NCI-H2107 treated with DMSO at 0.1 percent for 48 hours (cell line): ENCODE results near the gene PLEKHS1.
"Not testable (repeated sequence)": the region's sequence is repeated elsewhere in the genome, so short reads cannot be mapped to it uniquely, and the experiment has no call there.

Experiments used
- DNase-seq: peaks from one replicate; lab custom pipeline; 2025; ENCODE audit not compliant: unreplicated experiment; lab: John Stamatoyannopoulos, UW

Gene PLEKHS1

DNA sequence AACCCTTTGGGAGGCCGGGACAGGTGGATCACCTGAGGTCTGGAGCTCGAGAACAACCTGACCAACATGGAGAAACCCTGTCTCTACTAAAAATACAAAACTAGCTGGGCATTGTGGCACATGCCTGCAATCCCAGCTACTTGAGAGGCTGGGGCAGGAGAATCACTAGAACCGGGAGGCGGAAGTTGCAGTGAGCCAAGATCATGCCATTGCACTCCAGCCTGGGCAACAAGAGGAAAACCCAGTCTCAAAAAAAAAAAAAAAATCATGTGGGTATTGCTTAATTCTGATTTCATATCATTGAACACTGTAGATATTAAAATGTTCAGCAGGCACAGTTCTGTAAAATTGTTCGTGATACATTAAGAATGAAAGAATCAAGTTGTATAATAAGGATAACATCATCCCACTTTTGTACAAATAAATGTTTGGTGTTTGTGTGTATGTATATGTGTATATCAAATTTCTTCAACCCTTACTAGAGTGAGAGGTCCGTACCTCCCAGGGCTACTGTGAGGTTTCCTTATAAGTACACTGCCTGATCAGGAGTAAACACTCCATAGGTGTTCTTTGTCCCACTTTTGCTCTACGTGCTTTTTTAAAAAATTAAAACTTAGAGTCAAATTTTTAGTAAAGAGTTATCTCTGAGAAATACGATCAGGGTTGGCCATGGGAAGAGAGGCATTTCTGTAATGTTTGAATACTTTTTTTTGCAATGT, 31.7 kb downstream of the PLEKHS1 start:
- DNase-seq: no peak

DNA sequence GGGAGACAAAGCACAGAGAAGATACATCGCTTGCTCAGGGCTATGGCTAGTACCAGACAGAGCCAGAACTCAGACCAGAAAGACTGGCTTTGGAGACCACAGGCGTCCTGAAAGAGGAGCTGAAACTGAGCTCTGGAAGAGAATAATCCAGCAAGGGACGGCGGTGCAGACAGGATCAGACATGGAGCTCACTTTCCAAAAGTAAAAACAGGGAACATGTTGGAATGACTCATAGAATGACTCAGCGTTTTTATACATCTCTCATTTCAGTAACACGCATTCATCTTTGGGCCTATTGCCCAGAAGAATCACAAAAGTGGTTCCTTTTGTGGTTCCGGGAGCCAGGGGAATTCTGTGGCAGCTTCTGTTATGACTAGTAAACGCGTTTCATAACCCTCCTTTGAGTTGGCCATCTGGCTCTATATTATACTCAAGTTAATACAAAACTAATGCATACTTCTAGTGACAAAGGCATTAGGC, 37.2 kb downstream of the PLEKHS1 start:
- DNase-seq: peak; percentile 1

DNA sequence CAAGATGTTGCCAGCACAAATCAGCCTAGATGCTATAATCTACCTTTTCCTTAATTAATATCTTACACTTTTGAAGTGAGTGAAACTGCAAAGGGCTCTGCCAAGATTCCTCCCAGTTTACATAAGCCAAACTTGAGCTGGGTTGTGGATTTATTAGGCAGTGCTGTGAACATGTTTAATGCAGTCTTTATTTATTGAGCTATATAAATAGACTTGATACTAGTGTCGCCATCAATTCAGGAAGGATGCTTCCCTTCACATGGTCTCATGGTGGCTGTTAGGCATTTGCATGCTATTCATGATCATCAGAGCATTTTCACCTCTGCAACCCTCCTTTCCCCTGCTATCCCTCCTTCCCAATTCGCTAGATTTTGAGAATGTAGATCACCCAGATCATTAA, 40.2 kb downstream of the PLEKHS1 start:
- no peak for DNase-seq

DNA sequence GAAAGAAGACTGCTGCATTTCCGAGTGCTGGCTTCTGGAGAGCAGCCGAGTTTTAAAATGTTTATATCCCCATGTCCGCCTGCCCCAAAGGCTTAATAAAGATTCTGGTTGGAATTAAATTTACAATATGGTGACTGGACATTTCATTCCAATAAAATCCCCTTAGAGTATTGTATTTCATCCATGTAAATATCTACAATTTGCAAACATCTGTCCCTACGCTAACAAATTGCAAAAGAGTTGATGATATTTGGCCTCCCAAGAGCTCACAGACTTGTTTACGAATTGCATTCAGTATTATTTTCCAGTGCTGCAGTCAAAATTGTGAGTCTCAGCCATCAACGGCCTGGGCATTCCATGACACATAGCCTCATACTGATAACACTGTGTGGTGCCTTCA, 50.1 kb downstream of the PLEKHS1 start:
- no peak for DNase-seq

DNA sequence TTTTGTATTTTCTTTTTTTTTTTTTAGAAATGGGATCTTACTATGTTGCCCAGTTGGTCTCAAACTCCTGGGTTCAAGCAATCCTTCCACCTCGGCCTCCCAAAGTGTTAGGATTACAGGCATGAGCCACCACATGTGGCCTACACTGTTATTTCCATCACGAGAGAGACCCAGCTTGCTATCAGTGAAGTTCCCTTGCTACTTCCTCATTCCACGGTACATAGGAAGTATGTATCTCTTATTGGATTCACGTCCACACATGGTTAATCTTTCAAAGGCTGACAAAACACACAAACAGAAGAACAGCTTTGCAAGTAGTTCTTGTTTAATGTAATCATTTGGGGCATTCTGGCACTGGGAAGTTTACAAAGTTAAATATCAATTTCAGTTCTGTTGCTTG, 51.5 kb downstream of the PLEKHS1 start:
- DNase-seq: no peak

DNA sequence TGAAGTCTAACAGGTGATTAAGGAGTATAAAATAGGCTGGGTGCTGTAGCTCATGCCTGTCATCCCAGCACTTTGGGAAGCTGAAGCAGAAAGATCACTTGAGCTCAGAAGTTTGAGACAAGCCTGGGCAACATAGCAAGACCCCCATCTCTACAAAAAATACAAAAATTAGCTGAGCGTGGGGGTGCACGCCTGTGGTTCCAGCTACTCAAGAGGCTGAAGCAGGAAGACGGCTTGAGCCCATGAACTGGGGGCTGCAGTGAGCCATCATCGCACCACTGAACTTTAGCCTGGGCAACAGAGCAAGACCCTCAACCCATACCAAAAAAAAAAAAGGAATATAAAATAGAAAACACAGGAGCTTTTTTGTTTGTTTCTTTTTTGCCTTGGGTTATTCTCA, 55.0 kb downstream of the PLEKHS1 start:
- no peak for DNase-seq

DNA sequence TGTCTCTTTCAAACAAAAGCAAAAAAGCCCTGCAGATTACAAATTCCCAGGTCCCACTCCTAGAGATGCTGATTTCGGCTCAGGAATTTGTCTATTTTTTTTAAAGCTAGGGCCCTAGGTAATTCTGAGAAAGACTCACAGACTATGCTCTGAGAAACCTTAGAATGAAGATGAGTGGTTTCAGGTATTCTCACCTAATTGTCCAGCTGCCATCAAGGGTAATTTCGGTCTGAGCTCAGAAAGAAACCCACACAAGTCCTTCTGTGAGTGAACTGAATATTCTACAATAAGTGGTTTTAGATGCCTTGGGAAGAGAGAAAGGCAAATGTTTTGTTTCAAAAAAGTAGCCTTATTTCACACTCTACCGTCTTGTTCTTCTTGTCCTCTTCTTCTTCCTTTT, 56.7 kb downstream of the PLEKHS1 start:
- no peak for DNase-seq

DNA sequence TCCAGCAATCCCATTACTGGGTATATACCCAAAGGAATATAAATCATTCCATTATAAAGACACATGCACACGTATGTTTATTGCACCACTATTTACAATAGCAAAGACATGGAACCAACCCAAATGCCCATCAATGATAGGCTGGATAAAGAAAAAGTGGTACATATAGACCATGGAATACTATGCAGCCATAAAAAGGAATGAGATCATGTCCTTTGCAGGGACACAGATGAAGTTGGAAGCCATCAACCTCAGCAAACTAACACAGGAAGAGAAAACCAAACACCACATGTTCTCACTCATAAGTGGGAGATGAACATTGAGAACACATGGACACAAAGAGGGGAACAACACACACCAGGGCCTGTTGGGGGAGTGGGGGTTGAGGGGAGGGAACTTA, 63.2 kb downstream of the PLEKHS1 start:
- not testable (repeated sequence) for DNase-seq

DNA sequence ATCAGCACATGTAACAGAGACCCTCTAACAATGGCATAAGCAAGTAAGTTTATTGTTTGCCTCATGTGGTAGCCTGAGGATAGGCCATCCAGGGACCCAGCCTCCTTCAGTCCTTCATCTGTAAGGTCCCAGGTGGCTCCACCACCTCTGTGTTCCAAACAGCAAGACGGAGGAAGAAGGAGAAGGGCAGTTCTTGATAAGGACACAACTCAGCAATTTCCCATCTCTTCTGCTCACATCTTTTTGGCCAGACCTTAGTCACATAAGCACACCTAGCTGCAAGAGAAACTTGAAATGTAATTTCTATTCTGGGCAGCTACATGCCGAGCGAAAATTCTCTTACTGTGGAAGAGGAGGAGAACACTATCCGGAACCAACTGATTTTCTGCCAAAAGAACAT, 68.5 kb downstream of the PLEKHS1 start:
- DNase-seq: no peak

DNA sequence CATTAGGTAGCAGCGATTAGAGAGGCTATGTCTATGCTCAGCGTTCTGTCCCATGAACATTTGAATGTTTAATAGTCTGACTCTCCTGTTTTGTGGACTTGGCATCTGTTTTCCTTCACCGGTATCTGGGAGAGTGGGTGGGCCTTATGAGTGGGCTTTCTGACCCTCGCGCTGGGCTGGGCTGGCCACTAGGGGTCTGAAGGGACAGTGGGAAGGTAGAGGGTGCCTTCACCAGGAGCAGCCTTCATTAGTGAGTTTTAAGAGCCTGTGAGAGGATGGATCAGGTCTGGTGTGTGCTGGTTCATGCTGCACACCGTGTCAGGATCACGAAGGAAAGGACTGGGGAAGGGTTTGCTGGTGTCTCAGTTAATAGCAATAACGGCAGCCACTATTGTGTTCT, 69.0 kb downstream of the PLEKHS1 start:
- DNase-seq: no peak

DNA sequence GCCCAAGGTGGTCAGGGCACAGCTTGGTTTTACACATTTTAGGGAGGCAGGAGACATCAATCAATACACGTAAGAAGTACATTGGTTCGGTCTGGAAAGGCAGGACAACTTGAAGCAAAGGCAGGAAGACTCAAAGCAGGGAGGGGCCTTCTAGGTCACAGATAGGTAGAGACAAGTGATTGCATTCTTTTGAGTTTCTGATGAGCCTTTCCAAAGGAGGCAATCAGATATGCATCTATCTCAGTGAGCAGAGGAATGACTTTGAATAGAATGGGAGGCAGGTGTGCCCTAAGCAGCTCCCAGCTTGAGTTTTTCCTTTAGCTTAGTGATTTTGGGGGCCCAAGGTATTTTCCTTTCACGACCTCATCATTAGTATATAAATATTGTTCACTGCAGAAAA, 69.8 kb downstream of the PLEKHS1 start:
- not testable (repeated sequence) for DNase-seq

DNA sequence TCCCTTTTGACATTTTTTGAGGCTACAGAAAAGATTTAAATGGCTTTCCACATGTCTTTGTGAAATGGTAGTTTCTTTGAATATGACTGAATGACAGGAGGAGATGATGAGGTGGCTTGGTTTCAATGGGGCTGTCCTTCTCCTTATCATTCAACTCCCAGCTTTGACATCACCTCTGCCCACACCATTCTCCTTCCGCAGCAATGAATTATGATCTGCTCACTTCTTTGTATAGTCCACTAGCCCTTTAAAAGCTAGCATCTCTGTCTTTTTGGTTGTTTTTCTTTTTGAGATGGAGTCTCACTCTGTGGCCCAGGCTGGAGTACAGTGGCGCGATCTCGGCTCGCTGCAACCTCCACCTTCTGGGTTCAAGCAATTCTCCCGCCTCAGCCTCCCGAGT, 70.7 kb downstream of the PLEKHS1 start:
- DNase-seq: no peak

DNA sequence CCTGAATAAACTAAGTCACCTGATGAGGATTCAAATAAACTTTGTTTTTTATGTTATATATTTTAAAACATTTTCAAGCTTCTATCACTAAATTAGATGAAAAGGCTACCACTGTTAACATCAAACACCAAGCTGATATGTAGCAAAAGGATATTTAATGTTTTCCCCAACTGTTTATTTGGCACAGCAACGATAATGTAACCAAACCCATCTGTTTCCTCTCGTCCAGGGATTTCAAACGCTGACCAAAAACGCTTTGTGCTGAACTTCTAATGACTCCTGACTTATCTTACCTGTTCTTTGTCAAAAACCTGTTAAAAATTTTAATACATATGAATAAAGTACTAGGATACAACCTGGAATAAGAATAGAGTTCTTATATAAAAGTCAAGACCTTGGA, 71.9 kb downstream of the PLEKHS1 start:
- DNase-seq: no peak

DNA sequence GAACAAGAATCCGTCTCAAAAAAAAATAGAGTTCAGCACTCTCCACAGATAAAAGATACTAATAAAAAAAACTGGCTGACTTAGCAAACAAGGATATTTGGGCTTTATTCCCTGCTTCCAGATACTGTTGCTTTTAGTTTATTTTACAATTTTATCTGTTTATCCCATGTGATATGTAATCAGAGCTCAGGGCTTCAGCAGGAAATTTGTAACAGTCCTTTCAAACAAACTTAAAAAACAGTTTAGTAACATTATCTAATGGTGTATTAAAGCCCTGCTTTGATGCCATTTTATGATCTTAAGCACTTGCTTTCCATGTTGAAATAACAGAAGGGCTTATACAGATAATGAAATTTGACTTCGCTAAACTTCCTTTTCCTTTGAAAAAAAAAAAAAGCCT, 74.3 kb downstream of the PLEKHS1 start:
- no peak for DNase-seq

DNA sequence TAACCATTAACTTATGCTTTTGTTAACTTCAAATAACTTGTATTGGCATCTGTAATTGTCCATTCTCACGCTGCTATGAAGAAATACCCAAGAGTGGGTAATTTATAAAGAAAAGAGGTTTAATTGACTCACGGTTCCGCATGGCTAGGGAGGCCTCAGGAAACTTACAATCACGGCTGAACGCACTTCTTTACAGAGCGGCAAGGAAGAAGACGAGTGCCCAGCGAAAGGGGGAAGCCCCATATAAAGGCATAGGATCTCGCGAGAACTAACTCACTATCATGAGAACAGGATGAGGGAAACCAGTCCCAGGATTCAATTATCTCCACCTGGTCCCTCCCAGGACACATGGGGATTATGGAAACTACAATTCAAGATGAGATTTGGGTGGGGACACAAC, 77.1 kb downstream of the PLEKHS1 start:
- not testable (repeated sequence) for DNase-seq
